IPS DF 4.7 (cell line): ENCODE measurements around the gene CYP2U1.
"Not testable (repeated sequence)": the region's sequence is repeated elsewhere in the genome, so short reads cannot be mapped to it uniquely, and the experiment has no call there.

ENCODE experiments used
- DNase-seq: peaks from one replicate; pipeline ENCODE4 v3.0.0-alpha.2; 2013; ENCODE audit warnings: low spot score; ENCODE audit errors: extremely low read depth

The CYP2U1 gene

GRCh38 chr4:107917500-107917899, 13.8 kb upstream of the CYP2U1 start:
- DNase-seq: no peak

- DNase-seq: no peak
These were observed 8.6 kb upstream of the CYP2U1 start for GRCh38 chr4:107922486-107923473.

- not testable (repeated sequence) for DNase-seq
These were observed 5.6 kb upstream of the CYP2U1 start for GRCh38 chr4:107925713-107926112.

GRCh38 chr4:107926875-107927274, 4.5 kb upstream of the CYP2U1 start:
- not testable (repeated sequence) for DNase-seq

GRCh38 chr4:107931775-107932321, 499 bp downstream of the CYP2U1 start:
- DNase-seq: no peak

- no peak for DNase-seq
These were observed 3.9 kb downstream of the CYP2U1 start for GRCh38 chr4:107935246-107935645.

- no peak for DNase-seq
These were observed 5.7 kb downstream of the CYP2U1 start for GRCh38 chr4:107937040-107937439.

- DNase-seq: no peak
These were observed 8.0 kb downstream of the CYP2U1 start for GRCh38 chr4:107939307-107939706.

GRCh38 chr4:107945809-107946208, 14.5 kb downstream of the CYP2U1 start:
- DNase-seq: no peak

- no peak for DNase-seq
These were observed 19.6 kb downstream of the CYP2U1 start for GRCh38 chr4:107950746-107951540.

GRCh38 chr4:107951551-107951950, 20.2 kb downstream of the CYP2U1 start:
- no peak for DNase-seq

GRCh38 chr4:107956011-107956410, 24.7 kb downstream of the CYP2U1 start:
- DNase-seq: no peak

GRCh38 chr4:107966903-107967302, 35.6 kb downstream of the CYP2U1 start:
- DNase-seq: no peak

- DNase-seq: not testable (repeated sequence)
These were observed 36.2 kb downstream of the CYP2U1 start for GRCh38 chr4:107967519-107967918.

GRCh38 chr4:107967921-107968320, 36.6 kb downstream of the CYP2U1 start:
- DNase-seq: not testable (repeated sequence)

- DNase-seq: no peak
These were observed 38.9 kb downstream of the CYP2U1 start for GRCh38 chr4:107970063-107970798.

GRCh38 chr4:107972605-107973004, 41.3 kb downstream of the CYP2U1 start:
- DNase-seq: no peak

GRCh38 chr4:107974523-107974922, 43.2 kb downstream of the CYP2U1 start:
- no peak for DNase-seq

- no peak for DNase-seq
These were observed 46.1 kb downstream of the CYP2U1 start for GRCh38 chr4:107977482-107977881.

- no peak for DNase-seq
These were observed 46.8 kb downstream of the CYP2U1 start for GRCh38 chr4:107977966-107978705.
